Measurements from ENCODE around the gene GAL3ST1. TPM values are rescaled to one million over a fixed set of nuclear protein-coding genes. Genes with fewer than 3 reads are reported as not detected.
"Not testable (repeated sequence)": the region's sequence is repeated elsewhere in the genome, so short reads cannot be mapped to it uniquely, and the experiment has no call there.

GAL3ST1 gene
- polyA plus RNA-seq, 1 experiment, result not detected

- Histone ChIP-seq H3K4me3 (ENCODE audit: low read depth, low read length) (no peak overlapping the region), H3K27me3 (ENCODE audit: control insufficient read depth, insufficient read depth, low read length) (peaks cover 2% of the 10 kb centered on the region; the same call in 1 of the 2 replicates), H3K36me3 (ENCODE audit: control insufficient read depth, insufficient read depth, low read length) (no peaks in the 10 kb centered on the region)
- DNase-seq (ENCODE audit: low read depth), result no peak
- TF ChIP-seq, protein P1, sequence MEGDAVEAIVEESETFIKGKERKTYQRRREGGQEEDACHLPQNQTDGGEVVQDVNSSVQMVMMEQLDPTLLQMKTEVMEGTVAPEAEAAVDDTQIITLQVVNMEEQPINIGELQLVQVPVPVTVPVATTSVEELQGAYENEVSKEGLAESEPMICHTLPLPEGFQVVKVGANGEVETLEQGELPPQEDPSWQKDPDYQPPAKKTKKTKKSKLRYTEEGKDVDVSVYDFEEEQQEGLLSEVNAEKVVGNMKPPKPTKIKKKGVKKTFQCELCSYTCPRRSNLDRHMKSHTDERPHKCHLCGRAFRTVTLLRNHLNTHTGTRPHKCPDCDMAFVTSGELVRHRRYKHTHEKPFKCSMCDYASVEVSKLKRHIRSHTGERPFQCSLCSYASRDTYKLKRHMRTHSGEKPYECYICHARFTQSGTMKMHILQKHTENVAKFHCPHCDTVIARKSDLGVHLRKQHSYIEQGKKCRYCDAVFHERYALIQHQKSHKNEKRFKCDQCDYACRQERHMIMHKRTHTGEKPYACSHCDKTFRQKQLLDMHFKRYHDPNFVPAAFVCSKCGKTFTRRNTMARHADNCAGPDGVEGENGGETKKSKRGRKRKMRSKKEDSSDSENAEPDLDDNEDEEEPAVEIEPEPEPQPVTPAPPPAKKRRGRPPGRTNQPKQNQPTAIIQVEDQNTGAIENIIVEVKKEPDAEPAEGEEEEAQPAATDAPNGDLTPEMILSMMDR (IDR thresholded peaks at IDR 0.05; ENCODE audit: insufficient read depth, low read depth, low read length), result no peak
- ChIA-PET CTCF (no interaction called here), POLR2A (interaction anchor here (0.6 kb wide), 2 partner anchors 21 to 191 kb away, joined by 3 read pairs; no protein-coding TSS in a partner anchor)
Measured at GRCh38 chr22:30598986-30599385, 24.5 kb upstream of the GAL3ST1 start.

DNA sequence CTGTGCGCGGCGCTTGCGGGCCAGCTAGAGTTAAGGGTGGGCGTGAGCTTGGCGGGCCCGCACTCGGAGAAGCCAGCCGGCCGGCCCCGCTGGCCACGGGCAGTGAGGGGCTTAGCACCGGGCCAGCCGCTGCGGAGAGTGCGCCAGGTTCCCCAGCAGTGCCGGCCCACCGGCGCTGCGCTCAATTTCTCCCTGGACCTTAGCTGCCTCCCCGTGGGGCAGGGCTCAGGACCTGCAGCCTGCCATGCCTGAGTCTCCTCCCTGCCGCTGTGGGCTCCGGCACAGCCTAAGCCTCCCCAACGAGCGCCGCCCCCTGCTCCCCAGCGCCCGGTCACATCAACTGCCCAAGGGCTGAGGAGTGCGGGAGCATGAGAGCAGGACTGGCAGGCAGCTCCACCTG, 22.4 kb upstream of the GAL3ST1 start:
- H3K4me3 ChIP-seq (ENCODE audit: low read depth, low read length), result no peak overlapping the region
- CTCF ChIA-PET, result interaction anchor here (1.4 kb wide), 1 partner anchor 9 kb away, joined by 5 read pairs; no protein-coding TSS in a partner anchor
- DNase-seq (ENCODE audit: low read depth), result no peak
- peaks cover 7% of the 10 kb centered on the region for H3K27me3 ChIP-seq (ENCODE audit: control insufficient read depth, insufficient read depth, low read length)
- no peaks in the 10 kb centered on the region for H3K36me3 ChIP-seq (ENCODE audit: control insufficient read depth, insufficient read depth, low read length)
- TF ChIP-seq, protein P1 (IDR thresholded peaks at IDR 0.05; ENCODE audit: insufficient read depth, low read depth, low read length), result no peak
- POLR2A ChIA-PET, result no interaction called here

- no peak for DNase-seq (ENCODE audit: low read depth)
- Histone ChIP-seq H3K36me3 (ENCODE audit: control insufficient read depth, insufficient read depth, low read length) (no peaks in the 10 kb centered on the region), H3K27me3 (ENCODE audit: control insufficient read depth, insufficient read depth, low read length) (peaks cover 7% of the 10 kb centered on the region), H3K4me3 (ENCODE audit: low read depth, low read length) (no peak overlapping the region)
- TF ChIP-seq, protein P1 (IDR thresholded peaks at IDR 0.05; ENCODE audit: insufficient read depth, low read depth, low read length), result no peak
- ChIA-PET CTCF (no interaction called here), POLR2A (no interaction called here)
Measured at GRCh38 chr22:30596199-30596598, 21.7 kb upstream of the GAL3ST1 start.

DNA sequence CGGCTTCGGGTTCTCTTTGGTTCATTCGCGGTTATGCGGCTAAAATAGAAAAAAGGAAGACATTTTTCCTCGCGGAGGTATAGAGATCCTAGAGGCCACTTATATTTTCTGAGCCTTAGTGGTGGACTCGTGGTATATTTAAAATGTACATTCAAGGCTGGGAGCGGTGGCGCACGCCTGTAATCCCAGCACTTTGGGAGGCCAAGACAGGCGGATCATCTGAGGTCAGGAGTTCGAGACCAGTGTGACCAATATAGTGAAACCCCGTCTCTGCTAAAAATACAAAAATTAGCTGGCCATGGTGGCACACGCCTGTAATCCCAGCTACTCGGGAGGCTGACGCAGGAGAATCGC, 17.9 kb upstream of the GAL3ST1 start:
- peaks cover 14% of the 10 kb centered on the region for H3K36me3 ChIP-seq (ENCODE audit: control insufficient read depth, insufficient read depth, low read length)
- ChIA-PET CTCF (interaction anchor here (1.0 to 2.8 kb wide), 3 partner anchors 8 to 14 kb away, joined by 3 to 15 read pairs (median 11); partner anchors contain the start of gene TCN2), POLR2A (interaction anchor here (1.0 kb wide), 1 partner anchor 10 kb away, joined by 3 read pairs; no protein-coding TSS in a partner anchor)
- DNase-seq (ENCODE audit: low read depth); H3K27me3 ChIP-seq (ENCODE audit: control insufficient read depth, insufficient read depth, low read length): not testable (repeated sequence)
- peak overlapping the region; percentile 32 for H3K4me3 ChIP-seq (ENCODE audit: low read depth, low read length)

GRCh38 chr22:30591588-30592359, 17.3 kb upstream of the GAL3ST1 start, which contains the start of gene PES1:
TSS of gene PES1 (minus strand) at chr22:30591910. CDS start at chr22:30591833, 77 bp downstream.
- TF ChIP-seq, protein P1 (IDR thresholded peaks at IDR 0.05; ENCODE audit: insufficient read depth, low read depth, low read length), result no peak
- CTCF ChIA-PET, result interaction anchor here (1.0 to 2.8 kb wide), 2 partner anchors 9 to 15 kb away, joined by 3 to 11 read pairs; partner anchors contain the start of gene TCN2

More at GRCh38 chr22:30591588-30592359, 17.3 kb upstream of the GAL3ST1 start, which contains the start of gene PES1:
- DNase-seq (ENCODE audit: low read depth), result peak; percentile 90
- POLR2A ChIA-PET, result interaction anchor here (1.0 kb wide), 1 partner anchor 10 kb away, joined by 3 read pairs; no protein-coding TSS in a partner anchor
- Histone ChIP-seq H3K27me3 (ENCODE audit: control insufficient read depth, insufficient read depth, low read length) (peaks cover 7% of the 10 kb centered on the region), H3K36me3 (ENCODE audit: control insufficient read depth, insufficient read depth, low read length) (peaks cover 18% of the 10 kb centered on the region), H3K4me3 (ENCODE audit: low read depth, low read length) (peak within 1 kb of the TSS; percentile 83)
